Panc1 (cell line): ENCODE data around the gene TTR. TPM values are rescaled to one million over a fixed set of nuclear protein-coding genes. Genes with fewer than 3 reads are reported as not detected.

Experiments
- ATAC-seq: fragments of 200-7000 bp; cut with Tn5 transposase; 2 replicates; pipeline ENCODE4 v1.9.1; 2020; ENCODE audit warnings: mild to moderate bottlenecking, moderate library complexity
- BruUV-seq: library from RNA; stranded (reverse); fragments of 400-500 nt; replicated peaks from 2 replicates; lab custom pipeline; 2021; lab: Mats Ljungman, UMichigan
- CTCF ChIA-PET: fragments of 300-600 bp; sonication (Branson Sonifier 250); formaldehyde crosslinking; loops from one replicate; lab custom pipeline; 2022; ENCODE audit warnings: antibody characterized with exemption; lab: Charles Lee
- POLR2A ChIA-PET: fragments of 300-600 bp; sonication (Branson Sonifier 250); formaldehyde crosslinking; loops from one replicate; lab custom pipeline; 2022; ENCODE audit warnings: antibody characterized with exemption; lab: Charles Lee
- DNase-seq: peaks from one replicate; pipeline ENCODE4 v3.0.0-alpha.2; 2010; ENCODE audit warnings: low read depth, low spot score
- H3K27ac ChIP-seq: 2 replicates; pipeline ENCODE4 v1.5.1; 2011; ENCODE audit warnings: mild to moderate bottlenecking, low read length, inconsistent platforms
- H3K27me3 ChIP-seq: fragments of 200-500 bp; sonication (Bioruptor generic); 2 replicates; pipeline ENCODE4 v1.6.0; 2014; ENCODE audit warnings: low read length, inconsistent platforms; ENCODE audit not compliant: control insufficient read depth, insufficient read depth
- H3K36me3 ChIP-seq: fragments of 200-500 bp; sonication (Bioruptor generic); 2 replicates; pipeline ENCODE4 v1.5.1; 2014; ENCODE audit warnings: inconsistent platforms, mild to moderate bottlenecking, low read length, moderate library complexity; ENCODE audit not compliant: control insufficient read depth, insufficient read depth
- H3K4me1 ChIP-seq: 2 replicates; pipeline ENCODE4 v1.5.1; 2011; ENCODE audit warnings: inconsistent platforms, mild to moderate bottlenecking, low read length, moderate library complexity; ENCODE audit not compliant: control insufficient read depth, insufficient read depth
- H3K4me3 ChIP-seq, 2 experiments: 2 replicates each; pipeline ENCODE4 v1.5.1; 2011 to 2012; ENCODE audit warnings: low read depth in 2 of 2, low read length in 2 of 2, mild to moderate bottlenecking in 2 of 2, inconsistent platforms in 1 of 2, moderate library complexity in 1 of 2
- H3K9me3 ChIP-seq: fragments of 200-500 bp; sonication (Bioruptor generic); 2 replicates; pipeline ENCODE4 v1.5.1; 2014; ENCODE audit warnings: low read depth, mild to moderate bottlenecking, inconsistent platforms, low read length, moderate library complexity; ENCODE audit not compliant: control insufficient read depth, insufficient read depth
- CTCF ChIP-seq: fragments of 450-650 bp; IDR thresholded peaks from 2 replicates; pipeline ENCODE4 v1.5.1; 2017; ENCODE audit warnings: mild to moderate bottlenecking
- POLR2AphosphoS5 ChIP-seq: IDR thresholded peaks from 2 replicates; pipeline ENCODE4 v1.6.1; 2012; ENCODE audit warnings: mild to moderate bottlenecking, low read depth, low read length, moderate library complexity
- REST ChIP-seq, 2 experiments: IDR thresholded peaks; 2 replicates each; pipeline ENCODE4 v1.6.1; 2011 to 2012; ENCODE audit warnings: low read depth in 2 of 2, control low read depth in 1 of 2, low read length in 1 of 2, mild to moderate bottlenecking in 1 of 2, moderate library complexity in 1 of 2; ENCODE audit not compliant: insufficient read depth in 1 of 2
- SIN3A ChIP-seq: IDR thresholded peaks from 2 replicates; pipeline ENCODE4 v1.6.1; 2012; ENCODE audit warnings: low read depth, mild to moderate bottlenecking, low read length, moderate library complexity, borderline replicate concordance; ENCODE audit not compliant: insufficient read depth
- TCF7L2 ChIP-seq: IDR thresholded peaks from 2 replicates; pipeline ENCODE4 v1.6.1; 2011; ENCODE audit warnings: mild to moderate bottlenecking, low read depth, low read length, inconsistent platforms
- in situ Hi-C: cut with HindIII; loops from 2 replicates; pipeline ENCODE4 v1.10.0; 2016; ENCODE audit warnings: low sequenced_read_pairs, low pct_unique_long_range_greater_than_20kb
- intact Hi-C: fragments of 100-400 bp; cut with micrococcal nuclease; formaldehyde crosslinking; loops from one replicate; pipeline ENCODE4 v1.10.0; 2022; ENCODE audit not compliant: unreplicated experiment
- total RNA-seq: library from RNA; stranded (reverse); gene quantifications from one replicate; pipeline ENCODE4 v1.2.1, GENCODE V29; 2021; ENCODE audit not compliant: unreplicated experiment

Gene TTR
- total RNA-seq, 1 experiment from 2014 or later, result 1.0 TPM

- intact Hi-C loops (no loop called here), in situ Hi-C loops (no loop called here)
- Histone ChIP-seq H3K27ac (no peak overlapping the region), H3K4me1 (no peaks in the 10 kb centered on the region), H3K36me3 (no peaks in the 10 kb centered on the region), H3K4me3 (no peak overlapping the region), H3K27me3 (no peaks in the 10 kb centered on the region), H3K9me3 (no peaks in the 10 kb centered on the region)
- TF ChIP-seq REST (IDR thresholded peaks at IDR 0.05; ENCODE audit: insufficient read depth in 1 of 2, low read depth in 2 of 2, low read length in 1 of 2) (no peak), CTCF (no peak), SIN3A (no peak), TCF7L2 (no peak), POLR2AphosphoS5 (no peak)
- ATAC-seq (no peak), DNase-seq (no peak)
- ChIA-PET POLR2A (no interaction called here), CTCF (interaction anchor here (0.6 kb wide), 1 partner anchor 15 kb away, joined by 3 read pairs; no protein-coding TSS in a partner anchor)
- BruUV-seq, result no TSS peak
These were observed 22.4 kb downstream of the TTR start for GRCh38 chr18:31614044-31614443.

GRCh38 chr18:31616586-31616985 lies 24.9 kb downstream of the TTR start:
- H3K9me3 ChIP-seq, result no peaks in the 10 kb centered on the region
- no peak overlapping the region for H3K27ac ChIP-seq
- no peaks in the 10 kb centered on the region for H3K4me1 ChIP-seq
- DNase-seq (no peak), ATAC-seq (no peak)
- no peaks in the 10 kb centered on the region for H3K36me3 ChIP-seq
- no peak for TF ChIP-seq REST (IDR thresholded peaks at IDR 0.05; ENCODE audit: insufficient read depth in 1 of 2, low read depth in 2 of 2, low read length in 1 of 2)
- TF ChIP-seq POLR2AphosphoS5, result no peak
- TF ChIP-seq CTCF, result no peak
- TF ChIP-seq SIN3A, result no peak
- TF ChIP-seq TCF7L2, result no peak
- BruUV-seq, result no TSS peak
- in situ Hi-C loops (no loop called here), intact Hi-C loops (no loop called here)
- H3K27me3 ChIP-seq, result no peaks in the 10 kb centered on the region
- POLR2A ChIA-PET, result no interaction called here
- CTCF ChIA-PET, result no interaction called here
- H3K4me3 ChIP-seq, result no peak overlapping the region
